Smooth muscle cell of the pulmonary artery (primary cell): ENCODE data around the gene CAMKK1. TPM values are rescaled to one million over a fixed set of nuclear protein-coding genes. Genes with fewer than 3 reads are reported as not detected.

Experiments
- total RNA-seq: library from RNA; depleted of rRNA; stranded (reverse); fragments of >200 nt; gene quantifications from 2 replicates; pipeline ENCODE4 v1.2.3, GENCODE V29; 2014

The CAMKK1 gene
- 6.6 and 11.2 TPM in 2 replicates for total RNA-seq

GRCh38 chr17:3893003-3893719, at the start of gene CAMKK1:
CAMKK1 (minus strand) TSS chr17:3893053; CDS start chr17:3885687, 7,366 bp downstream.

GRCh38 chr17:3915995-3916696, 23.3 kb upstream of the CAMKK1 start, which contains the start of gene P2RX1:
P2RX1 (minus strand) TSS chr17:3916465; CDS start chr17:3916225, 240 bp downstream.

GRCh38 chr17:3845621-3846436, 47.0 kb downstream of the CAMKK1 start, which contains the start of gene NCBP3:
NCBP3 (minus strand) TSS chr17:3846246; CDS start chr17:3846223, 23 bp downstream.

Other genes starting within 250 kb of the CAMKK1 start
- gene TAX1BP3, start 224.5 kb downstream of the CAMKK1 start, total RNA-seq, result 159 and 217 TPM in 2 replicates
- 10.2 and 11.0 TPM in 2 replicates for gene EMC6, start 224.2 kb downstream of the CAMKK1 start, total RNA-seq
- 0.85 and 7.1 TPM in 2 replicates for gene P2RX5, start 196.9 kb downstream of the CAMKK1 start, total RNA-seq
- gene HASPIN, start 169.2 kb downstream of the CAMKK1 start, total RNA-seq, result 1.1 and 1.9 TPM in 2 replicates
- gene ITGAE, start 91.9 kb downstream of the CAMKK1 start, total RNA-seq, result 10.4 and 12.4 TPM in 2 replicates
- gene NCBP3, start 46.8 kb downstream of the CAMKK1 start, total RNA-seq, result 17.4 and 20.1 TPM in 2 replicates
- 0.30 and 0.65 TPM in 2 replicates for gene P2RX1, start 23.4 kb upstream of the CAMKK1 start, total RNA-seq
- 1.3 and 2.4 TPM in 2 replicates for gene ATP2A3, start 71.4 kb upstream of the CAMKK1 start, total RNA-seq
- gene ZZEF1, start 250.0 kb upstream of the CAMKK1 start, total RNA-seq, result 37.9 and 40.7 TPM in 2 replicates